Breast epithelium (tissue), 4 donors: Measurements from ENCODE around the gene CBARP. TPM values are rescaled to one million over a fixed set of nuclear protein-coding genes. Genes with fewer than 3 reads are reported as not detected.

Experiments
- DNase-seq, 2 donors: peaks; one replicate each; pipeline ENCODE4 v3.0.0-alpha.2; 2019; ENCODE audit warnings: low spot score in 2 of 2
- H3K27ac ChIP-seq, 2 donors: fragments of 200-600 bp; sonication (generic) in 1 of 2; one replicate each; pipeline ENCODE4 v1.5.1; 2016 to 2019; ENCODE audit warnings: mild to moderate bottlenecking in 1 of 2
- H3K27me3 ChIP-seq, 2 donors: fragments of 200-600 bp; sonication (generic) in 1 of 2; one replicate each; pipeline versions ENCODE4 v1.5.1 to v1.6.0; 2017 to 2019; ENCODE audit warnings: control low read depth in 1 of 2, mild to moderate bottlenecking in 1 of 2
- H3K36me3 ChIP-seq: fragments of 200-600 bp; one replicate; pipeline ENCODE4 v1.5.1; 2019
- H3K4me1 ChIP-seq, 2 donors: fragments of 200-600 bp; sonication (generic); one replicate each; pipeline ENCODE4 v1.5.1; 2016 to 2019; ENCODE audit warnings: control low read depth in 1 of 2
- H3K4me3 ChIP-seq, 3 donors: fragments of 200-600 bp; sonication (generic); 1 replicate in 2 of 3; 2 replicates in 1 of 3; pipeline ENCODE4 v1.5.1; 2016 to 2019; ENCODE audit warnings: mild to moderate bottlenecking in 3 of 3, moderate library complexity in 2 of 3
- H3K9me3 ChIP-seq, 2 donors: fragments of 200-600 bp; sonication (generic) in 1 of 2; one replicate each; pipeline ENCODE4 v1.5.1; 2016 to 2019; ENCODE audit warnings: control low read depth in 1 of 2
- CTCF ChIP-seq, 3 donors: fragments of 450-650 bp; IDR thresholded peaks; one replicate each; pipeline ENCODE4 v1.5.1; 2016 to 2017; ENCODE audit warnings: antibody characterized with exemption in 3 of 3, mild to moderate bottlenecking in 3 of 3, moderate library complexity in 3 of 3
- POLR2A ChIP-seq: fragments of 450-650 bp; IDR thresholded peaks from one replicate; pipeline ENCODE4 v1.6.1; 2016; ENCODE audit warnings: antibody characterized with exemption, mild to moderate bottlenecking, moderate library complexity
- POLR2AphosphoS5 ChIP-seq, 3 donors: sonication (generic); formaldehyde crosslinking; IDR thresholded peaks; one replicate each; pipeline ENCODE4 v1.6.1; 2017; ENCODE audit warnings: antibody characterized with exemption in 3 of 3
- intact Hi-C: fragments of 100-400 bp; cut with DNase I; formaldehyde crosslinking; loops from one replicate; pipeline ENCODE4 v1.15.1; 2023; ENCODE audit warnings: low total_unique reads
- total RNA-seq, 3 donors: library from RNA; depleted of rRNA; stranded (reverse); fragments of >200 nt; gene quantifications; one replicate each; pipeline ENCODE4 v1.1.0, GENCODE V29; 2016

Gene CBARP
- total RNA-seq, 3 donors from 2014 or later: 0.98 to 4.8 TPM; not detected in 1

GRCh38 chr19:1278074-1278473 lies 40.3 kb upstream of the CBARP start:
- TF ChIP-seq POLR2AphosphoS5 (IDR thresholded peaks at IDR 0.05) (no peak), CTCF (IDR thresholded peaks at IDR 0.05) (no peak), POLR2A (no peak)
- H3K27ac ChIP-seq: no peak overlapping the region
- H3K27me3 ChIP-seq: peaks cover 0 to 4% of the 10 kb centered on the region in 2 donors
- no peak overlapping the region for H3K4me3 ChIP-seq
- no peak for DNase-seq
- H3K4me1 ChIP-seq: peaks cover 20 to 25% of the 10 kb centered on the region in 2 donors
- H3K9me3 ChIP-seq: no peaks in the 10 kb centered on the region
- intact Hi-C loops: loop anchor here (10.0 kb wide), 2 partner anchors 127 to 167 kb away; partner anchors contain the start of genes DAZAP1 and GAMT
- H3K36me3 ChIP-seq: no peaks in the 10 kb centered on the region

- no peak overlapping the region for H3K4me3 ChIP-seq
- no peaks in the 10 kb centered on the region for H3K27me3 ChIP-seq
- intact Hi-C loops: loop anchor here (10.0 kb wide), 2 partner anchors 128 to 168 kb away; partner anchors contain the start of genes DAZAP1 and GAMT
- peaks cover 1% of the 10 kb centered on the region for H3K36me3 ChIP-seq
- no peak for DNase-seq
- no peaks in the 10 kb centered on the region for H3K9me3 ChIP-seq
- peaks cover 22 to 33% of the 10 kb centered on the region in 2 donors for H3K4me1 ChIP-seq
- no peak overlapping the region for H3K27ac ChIP-seq
- TF ChIP-seq CTCF (IDR thresholded peaks at IDR 0.05) (no peak), POLR2AphosphoS5 (IDR thresholded peaks at IDR 0.05) (no peak), POLR2A (no peak)
Measured at GRCh38 chr19:1277061-1277460, 39.3 kb upstream of the CBARP start.

GRCh38 chr19:1276628-1277022 lies 38.8 kb upstream of the CBARP start:
- H3K4me3 ChIP-seq: peak overlapping the region; percentile 69 to 87 (median 79)
- no peaks in the 10 kb centered on the region for H3K27me3 ChIP-seq
- H3K36me3 ChIP-seq: peaks cover 5% of the 10 kb centered on the region
- no peak for DNase-seq
- H3K9me3 ChIP-seq: no peaks in the 10 kb centered on the region
- TF ChIP-seq CTCF (IDR thresholded peaks at IDR 0.05): no peak
- H3K4me1 ChIP-seq: peaks cover 23 to 37% of the 10 kb centered on the region in 2 donors
- intact Hi-C loops: loop anchor here (10.0 kb wide), 2 partner anchors 128 to 168 kb away; partner anchors contain the start of genes DAZAP1 and GAMT
- peak overlapping the region in 1 of 2 donors; percentile 94 for H3K27ac ChIP-seq

- Histone ChIP-seq H3K27ac (peak overlapping the region; percentile 94 to 99), H3K36me3 (peaks cover 5% of the 10 kb centered on the region), H3K4me1 (peaks cover 27 to 42% of the 10 kb centered on the region in 2 donors), H3K9me3 (no peaks in the 10 kb centered on the region), H3K27me3 (no peaks in the 10 kb centered on the region), H3K4me3 (peak overlapping the region; percentile 69 to 87 (median 79))
- intact Hi-C loops: loop anchor here (10.0 kb wide), 2 partner anchors 129 to 169 kb away; partner anchors contain the start of genes DAZAP1 and GAMT
- no peak for TF ChIP-seq CTCF (IDR thresholded peaks at IDR 0.05)
- no peak for TF ChIP-seq POLR2AphosphoS5 (IDR thresholded peaks at IDR 0.05)
- no peak for TF ChIP-seq POLR2A
- no peak for DNase-seq
Measured at GRCh38 chr19:1275976-1276627, 38.3 kb upstream of the CBARP start.

GRCh38 chr19:1275260-1275975 lies 37.6 kb upstream of the CBARP start, which contains the start of gene FAM174C:
FAM174C (plus strand) TSS chr19:1275530; CDS start chr19:1275550, 20 bp downstream.
- intact Hi-C loops: loop anchor here (10.0 kb wide), 2 partner anchors 129 to 169 kb away; partner anchors contain the start of genes DAZAP1 and GAMT
- DNase-seq: peak; percentile 94 to 98
- H3K27ac ChIP-seq: peak within 1 kb of the TSS; percentile 94 to 99
- H3K4me1 ChIP-seq: peaks cover 34 to 49% of the 10 kb centered on the region in 2 donors
- peak within 1 kb of the TSS; percentile 69 to 87 (median 79) for H3K4me3 ChIP-seq
- H3K36me3 ChIP-seq: peaks cover 5% of the 10 kb centered on the region
- H3K9me3 ChIP-seq: no peaks in the 10 kb centered on the region
- no peaks in the 10 kb centered on the region for H3K27me3 ChIP-seq
- TF ChIP-seq POLR2AphosphoS5 (IDR thresholded peaks at IDR 0.05) (peak; percentile 14 to 55 (median 53)), CTCF (IDR thresholded peaks at IDR 0.05) (peak in 1 of 3 donors; percentile 13), POLR2A (peak; percentile 44)
